ENCODE data around the gene SETD3. TPM values are rescaled to one million over a fixed set of nuclear protein-coding genes. Genes with fewer than 3 reads are reported as not detected.
A peak's percentile ranks its signal among the peaks of the same experiment; 100 is the strongest.

SETD3 gene
- polyA plus RNA-seq, 1 donor (not counting 4 experiments of a cell fraction or from before 2014, with no cell fraction given), result 48.1 TPM

DNA sequence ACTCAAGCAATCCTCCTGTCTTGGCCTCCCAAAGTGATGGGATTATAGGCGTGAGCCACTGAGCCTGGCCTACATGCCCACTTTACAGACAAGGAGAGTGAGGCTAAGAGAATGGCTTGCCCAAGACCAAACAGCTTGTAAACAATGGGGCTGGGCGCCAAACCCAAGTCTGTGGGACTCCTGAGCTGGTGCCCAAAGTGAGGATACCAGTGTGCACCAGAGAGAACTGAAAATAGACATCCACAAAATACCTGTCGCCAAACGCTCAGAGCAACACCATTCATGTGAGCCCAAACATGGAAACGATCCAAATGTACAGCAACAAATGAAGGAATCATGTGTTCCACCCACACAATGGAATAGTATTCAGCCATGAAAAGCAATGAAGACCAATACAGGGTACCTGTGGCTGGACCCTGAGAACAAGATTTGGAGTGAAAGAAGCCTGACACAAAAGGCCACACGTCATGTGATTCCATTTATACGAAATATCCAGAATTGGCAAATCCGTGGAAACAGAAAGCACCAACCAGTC lies 38.8 kb upstream of the SETD3 start:
- no peak overlapping the region for H3K4me3 ChIP-seq (ENCODE audit: control insufficient read depth in 2 of 3, extremely low read depth in 1 of 3, insufficient read depth in 2 of 3, low read depth in 1 of 3, low read length in 3 of 3)
- DNase-seq (ENCODE audit: low read depth, low spot score) (no peak), FAIRE-seq (peak; percentile 39)
- dilution Hi-C loops (cut with MboI; ENCODE audit: extremely low pct_ligation_motif_present, low sequenced_read_pairs), result no loop called here
- H3K9ac ChIP-seq (ENCODE audit: control insufficient read depth, extremely low read depth, insufficient read depth, low read length), result no peak overlapping the region
- no peak overlapping the region for H3K4me2 ChIP-seq (ENCODE audit: control insufficient read depth, extremely low read depth, insufficient read depth, low read depth, low read length)
- peaks cover 23% of the 10 kb centered on the region for H3K79me2 ChIP-seq (ENCODE audit: control insufficient read depth, insufficient read depth, low read length)
- H3K9me3 ChIP-seq (ENCODE audit: control insufficient read depth, low read depth, low read length), result no peaks in the 10 kb centered on the region
- H3K27me3 ChIP-seq (ENCODE audit: control insufficient read depth, extremely low read depth, insufficient read depth, low read length), result no peaks in the 10 kb centered on the region
- H3K27ac ChIP-seq (ENCODE audit: control insufficient read depth, insufficient read depth, low read length), result no peak overlapping the region
- H3K36me3 ChIP-seq (ENCODE audit: control insufficient read depth in 2 of 2, extremely low read depth in 1 of 2, insufficient read depth in 2 of 2, low read length in 2 of 2), result peaks cover 6 to 10% of the 10 kb centered on the region in 2 experiments
- peaks cover 4% of the 10 kb centered on the region for H3K4me1 ChIP-seq (ENCODE audit: control insufficient read depth, extremely low read depth, insufficient read depth, low read length)
- H3K9me1 ChIP-seq (ENCODE audit: control insufficient read depth, extremely low read depth, insufficient read depth, low read length), result no peaks in the 10 kb centered on the region
- H2AFZ ChIP-seq (ENCODE audit: control insufficient read depth, low read length), result no peak overlapping the region
- TF ChIP-seq, protein P1, sequence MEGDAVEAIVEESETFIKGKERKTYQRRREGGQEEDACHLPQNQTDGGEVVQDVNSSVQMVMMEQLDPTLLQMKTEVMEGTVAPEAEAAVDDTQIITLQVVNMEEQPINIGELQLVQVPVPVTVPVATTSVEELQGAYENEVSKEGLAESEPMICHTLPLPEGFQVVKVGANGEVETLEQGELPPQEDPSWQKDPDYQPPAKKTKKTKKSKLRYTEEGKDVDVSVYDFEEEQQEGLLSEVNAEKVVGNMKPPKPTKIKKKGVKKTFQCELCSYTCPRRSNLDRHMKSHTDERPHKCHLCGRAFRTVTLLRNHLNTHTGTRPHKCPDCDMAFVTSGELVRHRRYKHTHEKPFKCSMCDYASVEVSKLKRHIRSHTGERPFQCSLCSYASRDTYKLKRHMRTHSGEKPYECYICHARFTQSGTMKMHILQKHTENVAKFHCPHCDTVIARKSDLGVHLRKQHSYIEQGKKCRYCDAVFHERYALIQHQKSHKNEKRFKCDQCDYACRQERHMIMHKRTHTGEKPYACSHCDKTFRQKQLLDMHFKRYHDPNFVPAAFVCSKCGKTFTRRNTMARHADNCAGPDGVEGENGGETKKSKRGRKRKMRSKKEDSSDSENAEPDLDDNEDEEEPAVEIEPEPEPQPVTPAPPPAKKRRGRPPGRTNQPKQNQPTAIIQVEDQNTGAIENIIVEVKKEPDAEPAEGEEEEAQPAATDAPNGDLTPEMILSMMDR (optimal IDR thresholded peaks at IDR 0.05 in 1 of 3, IDR thresholded peaks at IDR 0.05 in 1 of 3, conservative IDR thresholded peaks at IDR 0.05 in 1 of 3; ENCODE audit: extremely low read depth in 1 of 3, insufficient read depth in 2 of 3, low read length in 3 of 3), result no peak
- TF ChIP-seq EZH2 (IDR thresholded peaks at IDR 0.05; ENCODE audit: low read length), result no peak
- H4K20me1 ChIP-seq (ENCODE audit: control insufficient read depth, extremely low read depth, insufficient read depth, low read length), result peaks cover 5% of the 10 kb centered on the region

DNA sequence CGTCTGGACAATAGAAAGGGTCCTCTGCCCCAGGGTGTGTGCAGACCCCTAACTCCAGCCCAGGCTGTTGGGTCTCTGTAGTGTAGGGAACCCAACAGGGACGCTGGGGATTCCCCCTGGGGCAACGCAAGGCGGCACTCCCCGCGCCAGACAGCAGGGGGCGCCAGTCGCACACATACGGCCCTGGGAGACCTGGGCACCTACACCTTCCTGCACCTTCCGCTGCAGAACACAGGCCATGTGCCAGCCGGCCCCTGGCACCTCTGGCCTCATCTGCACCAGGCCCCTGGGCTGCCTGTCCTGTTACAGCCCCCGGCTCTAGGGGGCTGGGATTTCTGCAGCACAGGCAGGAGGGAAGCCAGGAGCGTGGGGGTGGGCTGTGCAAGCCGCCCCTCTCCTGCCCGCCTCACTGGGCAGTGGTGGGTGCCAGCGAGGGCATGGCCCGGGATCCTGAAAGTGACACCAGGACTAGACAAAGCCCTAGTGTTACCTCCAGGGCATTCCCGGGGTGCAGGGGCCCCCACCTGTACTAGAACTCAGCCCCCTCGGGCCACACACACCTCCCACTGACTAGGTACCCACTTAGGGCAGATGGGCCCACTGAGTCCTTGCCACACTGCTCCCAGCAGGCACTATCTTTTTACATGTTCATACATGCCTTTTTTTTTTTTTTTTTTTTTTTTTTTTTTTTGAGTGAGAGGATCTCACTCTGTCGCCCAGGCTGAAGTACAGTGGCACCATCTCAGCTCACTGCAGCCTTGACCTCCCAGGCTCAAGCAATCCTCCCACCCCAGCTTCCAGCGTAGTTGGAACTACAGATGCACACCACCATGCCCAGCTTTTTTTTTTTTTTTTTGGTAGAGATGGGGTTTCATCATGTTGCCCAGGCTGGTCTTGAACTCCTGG lies 38.0 kb upstream of the SETD3 start:
- H3K27me3 ChIP-seq (ENCODE audit: control insufficient read depth, extremely low read depth, insufficient read depth, low read length), result no peaks in the 10 kb centered on the region
- dilution Hi-C loops (cut with MboI; ENCODE audit: extremely low pct_ligation_motif_present, low sequenced_read_pairs), result no loop called here
- no peak overlapping the region for H2AFZ ChIP-seq (ENCODE audit: control insufficient read depth, low read length)
- H3K27ac ChIP-seq (ENCODE audit: control insufficient read depth, insufficient read depth, low read length), result no peak overlapping the region
- TF ChIP-seq EZH2 (IDR thresholded peaks at IDR 0.05; ENCODE audit: low read length), result no peak
- TF ChIP-seq, protein P1 (optimal IDR thresholded peaks at IDR 0.05 in 1 of 3, IDR thresholded peaks at IDR 0.05 in 1 of 3, conservative IDR thresholded peaks at IDR 0.05 in 1 of 3; ENCODE audit: extremely low read depth in 1 of 3, insufficient read depth in 2 of 3, low read length in 3 of 3), result peak; percentile 86 to 99 (median 98)
- H4K20me1 ChIP-seq (ENCODE audit: control insufficient read depth, extremely low read depth, insufficient read depth, low read length), result peaks cover 5% of the 10 kb centered on the region
- peak; percentile 25 for DNase-seq (ENCODE audit: low read depth, low spot score)
- H3K4me1 ChIP-seq (ENCODE audit: control insufficient read depth, extremely low read depth, insufficient read depth, low read length), result peaks cover 4% of the 10 kb centered on the region
- no peaks in the 10 kb centered on the region for H3K9me1 ChIP-seq (ENCODE audit: control insufficient read depth, extremely low read depth, insufficient read depth, low read length)
- H3K4me3 ChIP-seq (ENCODE audit: control insufficient read depth in 2 of 3, extremely low read depth in 1 of 3, insufficient read depth in 2 of 3, low read depth in 1 of 3, low read length in 3 of 3), result no peak overlapping the region
- no peak for FAIRE-seq
- H3K79me2 ChIP-seq (ENCODE audit: control insufficient read depth, insufficient read depth, low read length), result peaks cover 18% of the 10 kb centered on the region
- H3K4me2 ChIP-seq (ENCODE audit: control insufficient read depth, extremely low read depth, insufficient read depth, low read depth, low read length), result no peak overlapping the region
- no peak overlapping the region for H3K9ac ChIP-seq (ENCODE audit: control insufficient read depth, extremely low read depth, insufficient read depth, low read length)
- peaks cover 9 to 10% of the 10 kb centered on the region in 2 experiments for H3K36me3 ChIP-seq (ENCODE audit: control insufficient read depth in 2 of 2, extremely low read depth in 1 of 2, insufficient read depth in 2 of 2, low read length in 2 of 2)
- H3K9me3 ChIP-seq (ENCODE audit: control insufficient read depth, low read depth, low read length), result no peaks in the 10 kb centered on the region

Data from keratinocyte (primary cell).